Mammary microvascular endothelial cell (primary cell): ENCODE results near the gene CALML4. TPM values are rescaled to one million over a fixed set of nuclear protein-coding genes. Genes with fewer than 3 reads are reported as not detected.

Experiments used
- total RNA-seq: library from RNA; depleted of rRNA; stranded (reverse); fragments of >200 nt; gene quantifications from 2 replicates; pipeline ENCODE4 v1.2.3, GENCODE V29; 2015

Gene CALML4, protein sequence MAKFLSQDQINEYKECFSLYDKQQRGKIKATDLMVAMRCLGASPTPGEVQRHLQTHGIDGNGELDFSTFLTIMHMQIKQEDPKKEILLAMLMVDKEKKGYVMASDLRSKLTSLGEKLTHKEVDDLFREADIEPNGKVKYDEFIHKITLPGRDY
- total RNA-seq: 6.8 and 8.5 TPM in 2 replicates

DNA sequence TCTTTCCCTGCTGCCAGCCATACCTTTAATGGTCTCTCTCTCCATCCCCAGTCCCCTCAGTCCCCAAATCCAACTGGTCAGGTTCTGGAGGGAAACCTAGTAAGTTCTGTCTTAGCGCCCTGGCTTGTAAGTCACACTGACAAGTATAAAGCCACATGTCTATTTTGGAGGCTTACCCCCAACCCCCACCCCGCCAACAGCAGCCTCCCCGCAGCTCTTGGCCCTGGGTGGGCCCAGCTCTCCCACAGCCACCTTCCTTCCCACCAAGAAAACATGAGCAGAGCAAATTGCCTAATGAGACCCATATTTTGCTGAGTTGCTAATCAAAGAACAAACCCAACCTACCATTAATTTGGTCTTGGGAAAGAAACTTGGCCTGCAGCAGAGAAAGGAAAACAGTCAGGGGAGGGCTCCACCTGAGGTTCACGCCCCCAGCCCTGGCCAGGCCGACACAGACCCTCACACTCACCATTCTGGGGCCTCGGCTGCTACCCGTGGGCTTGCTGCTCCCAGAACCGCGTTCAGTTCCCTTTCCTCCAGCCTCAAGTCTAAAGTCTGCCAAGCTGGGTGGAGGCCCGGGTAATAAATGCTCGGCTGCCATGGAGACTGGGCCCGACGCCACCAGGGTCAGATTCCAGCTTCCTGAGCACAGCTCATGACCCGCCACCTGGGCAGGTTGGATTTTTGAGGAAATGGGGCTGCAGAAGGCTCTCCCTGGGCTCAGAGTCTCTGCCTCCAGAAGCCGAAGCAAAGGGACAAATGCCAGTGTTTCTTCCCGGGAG, at the start of gene CALML4:
Gene CALML4, minus strand, starts transcription at position 557 of the 782 bp plus-strand sequence. Its CDS starts 85 bp downstream, at position 472.

DNA sequence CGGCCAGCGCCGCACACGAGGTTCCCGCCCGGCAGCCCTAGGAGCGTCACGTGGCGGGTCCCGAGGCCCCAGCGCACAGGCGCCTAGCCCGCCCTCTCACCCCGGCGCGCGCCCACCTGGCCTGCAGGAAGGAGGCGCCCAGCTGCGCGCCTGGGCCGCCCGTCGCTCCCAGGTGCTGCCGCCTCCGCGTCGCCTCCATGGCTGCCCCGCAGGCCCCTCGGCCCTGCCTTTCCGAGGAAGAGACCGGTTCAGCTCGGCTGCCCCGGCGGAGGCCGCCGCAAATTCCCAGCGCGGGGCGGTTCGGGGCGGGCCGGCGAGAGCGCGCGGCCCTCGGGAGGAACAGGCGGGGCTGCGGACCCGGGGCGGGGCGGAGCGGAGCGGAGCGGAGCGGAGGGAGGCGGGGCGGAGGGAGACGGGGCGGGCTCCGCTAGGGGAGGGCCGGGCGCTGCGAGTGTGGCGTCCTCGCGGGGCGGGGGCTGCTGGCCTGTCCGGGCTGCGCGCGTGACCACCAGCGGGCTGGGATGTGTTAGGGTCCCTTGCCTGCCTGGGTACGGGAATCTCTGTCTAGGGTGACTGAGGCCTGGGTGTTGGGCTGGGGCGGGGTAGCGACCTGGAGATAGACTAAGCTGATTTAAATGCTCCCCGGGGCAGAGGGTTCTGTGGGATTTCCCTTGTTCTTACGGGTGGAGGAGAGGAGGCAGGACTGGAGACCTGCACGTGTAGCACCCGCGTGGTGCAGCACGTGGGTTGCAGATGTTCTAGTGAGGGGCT, 24.4 kb upstream of the CALML4 start, which contains the start of gene CLN6:
Gene CLN6, minus strand, starts transcription at position 343 of the 771 bp plus-strand sequence. Its CDS starts 144 bp downstream, at position 199.

Other genes starting within 250 kb of the CALML4 start
- gene PIAS1, start 151.0 kb downstream of the CALML4 start, total RNA-seq: 8.0 and 10.3 TPM in 2 replicates
- gene CLN6, start 24.4 kb upstream of the CALML4 start, total RNA-seq: 34.8 and 42.4 TPM in 2 replicates
- 23.6 and 23.8 TPM in 2 replicates for gene FEM1B, start 72.4 kb upstream of the CALML4 start, total RNA-seq
- 0.27 and 1.3 TPM in 2 replicates for gene ITGA11, start 226.8 kb upstream of the CALML4 start, total RNA-seq